Measurements from ENCODE around the gene WBP11.

DNA sequence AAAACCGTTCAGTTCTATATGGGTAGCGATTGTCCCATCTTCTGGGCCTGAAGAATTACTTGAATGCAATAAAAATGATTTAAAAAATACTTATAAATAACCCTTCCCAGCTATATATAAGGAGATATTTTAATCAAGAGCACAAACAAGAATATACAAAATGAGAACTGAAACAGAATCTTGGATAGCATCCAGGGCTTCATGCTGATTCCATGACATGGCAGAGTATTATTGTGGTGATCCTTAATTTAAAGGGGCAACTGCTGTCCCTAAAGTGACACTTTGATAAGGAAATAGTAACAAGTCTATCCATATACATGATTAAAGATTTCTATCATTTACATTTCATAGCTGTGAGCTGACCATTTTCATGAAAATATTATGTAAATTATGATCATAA lies 18.8 kb downstream of the WBP11 start:
- TF ChIP-seq CTCF (conservative IDR thresholded peaks at IDR 0.05 in 1 of 2, IDR thresholded peaks at IDR 0.05 in 1 of 2; ENCODE audit: extremely low read depth in 1 of 2, insufficient read depth in 1 of 2, low read depth in 1 of 2, low read length in 2 of 2) (no peak), EZH2 (IDR thresholded peaks at IDR 0.05; ENCODE audit: borderline replicate concordance, low read length) (no peak)
